Prostate gland (tissue), 2 donors: ENCODE results near the gene WBP2NL. TPM values are rescaled to one million over a fixed set of nuclear protein-coding genes. Genes with fewer than 3 reads are reported as not detected.
A peak's percentile ranks its signal among the peaks of the same experiment; 100 is the strongest.

Source experiments
- DNase-seq: peaks from one replicate; pipeline ENCODE4 v3.0.0-alpha.2; 2019; ENCODE audit warnings: low spot score
- H3K27ac ChIP-seq, 2 donors: fragments of 200-600 bp; sonication (generic); 2 replicates each; pipeline ENCODE4 v1.5.1; 2017 to 2019
- H3K27me3 ChIP-seq: fragments of 200-600 bp; sonication (generic); replicated peaks from 2 replicates; pipeline ENCODE4 v1.5.1; 2019; ENCODE audit not compliant: insufficient read depth
- H3K36me3 ChIP-seq, 2 donors: fragments of 200-600 bp; sonication (generic); 1 replicate in 1 of 2; 2 replicates in 1 of 2; pipeline versions ENCODE4 v1.5.1 to v1.8.1; 2017 to 2019
- H3K4me1 ChIP-seq: fragments of 200-600 bp; sonication (generic); replicated peaks from 2 replicates; pipeline ENCODE4 v1.5.1; 2019
- H3K4me3 ChIP-seq, 2 donors: fragments of 200-600 bp; sonication (generic); 2 replicates each; pipeline ENCODE4 v1.5.1; 2017 to 2019
- H3K9me3 ChIP-seq: fragments of 200-600 bp; sonication (generic); 2 replicates; pipeline ENCODE4 v1.5.1; 2017
- POLR2A ChIP-seq: fragments of 450-650 bp; IDR thresholded peaks from one replicate; pipeline ENCODE4 v1.6.1; 2016; ENCODE audit warnings: antibody characterized with exemption, mild to moderate bottlenecking
- POLR2AphosphoS5 ChIP-seq: sonication (generic); formaldehyde crosslinking; IDR thresholded peaks from one replicate; pipeline ENCODE4 v1.6.1; 2017; ENCODE audit warnings: antibody characterized with exemption
- WGBS: methylation state at CpG from one replicate; pipeline ENCODE4 v1.1.5; 2018; 5-methylcytosine and 5-hydroxymethylcytosine counted together
- intact Hi-C: fragments of 100-400 bp; cut with DNase I; formaldehyde crosslinking; loops from one replicate; pipeline ENCODE4 v1.14.2; 2022
- total RNA-seq, 2 donors: library from RNA; depleted of rRNA; stranded (reverse); fragments of >200 nt; gene quantifications; one replicate each; pipeline ENCODE4 v1.1.0, GENCODE V29; 2016
- TF ChIP-seq, protein P1 (sequence below), 4 experiments: fragments of 200-600 bp in 2 of 4; fragments of 450-650 bp in 2 of 4; sonication (generic) in 2 of 4; IDR thresholded peaks; 1 replicate in 3 of 4; 2 replicates in 1 of 4; pipeline ENCODE4 v1.5.1; 2016 to 2019; ENCODE audit warnings: antibody characterized with exemption in 4 of 4, mild to moderate bottlenecking in 2 of 4, moderate library complexity in 2 of 4

Gene WBP2NL
- total RNA-seq, 2 donors from 2014 or later: 1.6 to 12.7 TPM

DNA sequence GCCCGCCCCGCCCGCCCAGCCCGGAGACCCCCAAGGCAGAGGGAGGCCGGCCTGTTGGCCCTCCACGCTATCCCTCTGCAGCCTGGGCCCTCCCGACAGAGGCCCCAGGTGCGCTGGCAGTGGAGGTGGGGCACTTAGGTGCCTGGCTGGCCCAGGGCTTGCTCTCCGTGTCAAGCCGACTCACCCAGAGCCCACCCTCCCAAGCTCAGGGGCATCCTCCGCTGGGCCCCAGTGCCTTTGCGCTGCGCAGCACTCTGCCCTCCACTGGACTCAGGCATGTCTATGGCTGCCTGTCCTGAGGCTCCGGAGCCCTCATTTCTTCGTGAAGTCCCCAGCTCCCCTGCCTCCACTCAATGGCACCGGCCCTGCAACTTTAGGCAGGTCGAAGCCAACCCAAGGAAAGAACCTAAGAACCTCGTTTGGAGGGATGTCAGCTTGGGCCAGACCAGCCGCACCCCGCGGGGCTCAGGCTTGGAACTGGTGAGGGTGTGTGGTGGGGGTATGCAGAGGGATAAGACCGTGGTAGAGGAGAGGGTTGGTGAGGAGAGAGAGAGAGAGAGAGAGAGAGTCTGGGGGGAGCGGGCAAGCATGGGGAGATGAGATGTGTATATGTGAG, 40.5 kb upstream of the WBP2NL start:
- intact Hi-C loops: no loop called here
- Histone ChIP-seq H3K4me1 (no peaks in the 10 kb centered on the region), H3K9me3 (no peaks in the 10 kb centered on the region), H3K27me3 (no peaks in the 10 kb centered on the region), H3K36me3 (no peaks in the 10 kb centered on the region), H3K4me3 (no peak overlapping the region), H3K27ac (no peak overlapping the region)
- 68% methylated on average over 17 of the region's 23 CpGs for WGBS
- TF ChIP-seq POLR2AphosphoS5: no peak
- no peak for TF ChIP-seq POLR2A
- TF ChIP-seq, protein P1, sequence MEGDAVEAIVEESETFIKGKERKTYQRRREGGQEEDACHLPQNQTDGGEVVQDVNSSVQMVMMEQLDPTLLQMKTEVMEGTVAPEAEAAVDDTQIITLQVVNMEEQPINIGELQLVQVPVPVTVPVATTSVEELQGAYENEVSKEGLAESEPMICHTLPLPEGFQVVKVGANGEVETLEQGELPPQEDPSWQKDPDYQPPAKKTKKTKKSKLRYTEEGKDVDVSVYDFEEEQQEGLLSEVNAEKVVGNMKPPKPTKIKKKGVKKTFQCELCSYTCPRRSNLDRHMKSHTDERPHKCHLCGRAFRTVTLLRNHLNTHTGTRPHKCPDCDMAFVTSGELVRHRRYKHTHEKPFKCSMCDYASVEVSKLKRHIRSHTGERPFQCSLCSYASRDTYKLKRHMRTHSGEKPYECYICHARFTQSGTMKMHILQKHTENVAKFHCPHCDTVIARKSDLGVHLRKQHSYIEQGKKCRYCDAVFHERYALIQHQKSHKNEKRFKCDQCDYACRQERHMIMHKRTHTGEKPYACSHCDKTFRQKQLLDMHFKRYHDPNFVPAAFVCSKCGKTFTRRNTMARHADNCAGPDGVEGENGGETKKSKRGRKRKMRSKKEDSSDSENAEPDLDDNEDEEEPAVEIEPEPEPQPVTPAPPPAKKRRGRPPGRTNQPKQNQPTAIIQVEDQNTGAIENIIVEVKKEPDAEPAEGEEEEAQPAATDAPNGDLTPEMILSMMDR (IDR thresholded peaks at IDR 0.05): peak in 1 of 4 experiments; percentile 6
- no peak for DNase-seq

DNA sequence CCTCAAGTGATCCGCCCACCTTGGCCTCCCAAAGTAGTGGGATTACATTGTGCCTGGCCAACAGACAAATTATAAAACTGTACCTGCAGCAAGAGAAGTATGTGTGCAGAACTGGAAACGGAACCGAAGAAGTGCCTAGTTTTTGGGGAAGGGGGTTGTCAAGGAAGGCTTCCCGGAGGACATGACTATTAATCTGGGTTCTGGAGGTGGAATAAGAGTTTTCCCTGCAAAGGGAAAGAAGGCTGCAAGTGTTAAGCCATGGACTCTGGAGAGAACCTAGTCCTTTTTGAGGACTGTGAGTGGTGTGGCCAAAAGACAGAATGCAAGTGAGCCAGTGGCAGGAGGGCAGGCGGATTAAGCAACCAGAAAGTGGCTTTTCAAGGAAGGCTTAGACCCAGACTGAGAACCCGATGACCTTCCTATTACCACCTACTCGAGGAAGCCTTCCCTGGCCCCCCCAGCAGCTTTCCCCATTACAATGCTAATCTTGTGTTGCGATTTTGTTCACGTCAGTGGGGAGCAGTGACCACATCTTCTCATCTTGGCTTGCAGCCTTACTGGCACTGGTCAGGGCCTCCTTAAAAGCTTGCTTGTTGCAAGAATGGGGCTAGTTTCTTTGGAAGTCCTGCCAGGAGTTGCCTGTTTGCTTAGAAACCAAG, 35.0 kb upstream of the WBP2NL start:
- intact Hi-C loops: loop anchor here (10.0 kb wide), 1 partner anchor 471 kb away; the partner anchor contains the start of gene NFAM1
- H3K4me3 ChIP-seq: no peak overlapping the region
- no peak for TF ChIP-seq POLR2AphosphoS5
- TF ChIP-seq, protein P1 (IDR thresholded peaks at IDR 0.05): no peak
- no peak for TF ChIP-seq POLR2A
- no peak overlapping the region for H3K27ac ChIP-seq
- H3K27me3 ChIP-seq: no peaks in the 10 kb centered on the region
- DNase-seq: no peak
- H3K9me3 ChIP-seq: no peaks in the 10 kb centered on the region
- WGBS: 60% methylated on average over 9 of the region's 9 CpGs
- no peaks in the 10 kb centered on the region for H3K4me1 ChIP-seq
- H3K36me3 ChIP-seq: no peaks in the 10 kb centered on the region

DNA sequence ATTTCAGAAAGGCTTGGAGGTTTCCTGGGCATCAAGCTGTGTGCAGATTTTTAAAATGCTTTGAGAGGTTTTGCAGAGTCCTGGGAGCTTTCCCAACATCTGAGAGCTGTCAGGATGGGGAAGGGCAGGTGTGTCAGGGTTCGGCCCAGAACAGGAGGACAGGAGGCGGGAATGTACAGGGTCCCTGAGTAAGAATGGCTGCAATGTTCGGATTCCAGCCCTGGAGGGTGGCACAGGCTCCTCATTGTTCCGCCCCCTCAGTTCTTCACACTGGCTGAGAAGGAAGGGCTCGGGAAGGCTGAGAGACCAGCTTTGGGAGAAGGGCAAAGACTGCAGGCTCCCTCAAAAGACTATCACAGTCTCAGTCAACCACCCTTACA, 34.5 kb upstream of the WBP2NL start:
- TF ChIP-seq POLR2A (no peak), POLR2AphosphoS5 (no peak)
- TF ChIP-seq, protein P1 (IDR thresholded peaks at IDR 0.05): no peak
- DNase-seq: no peak
- Histone ChIP-seq H3K27ac (no peak overlapping the region), H3K9me3 (no peaks in the 10 kb centered on the region), H3K4me1 (no peaks in the 10 kb centered on the region), H3K36me3 (no peaks in the 10 kb centered on the region), H3K4me3 (no peak overlapping the region), H3K27me3 (no peaks in the 10 kb centered on the region)
- WGBS: 45% methylated on average over 5 of the region's 5 CpGs
- intact Hi-C loops: loop anchor here (10.0 kb wide), 1 partner anchor 471 kb away; the partner anchor contains the start of gene NFAM1

DNA sequence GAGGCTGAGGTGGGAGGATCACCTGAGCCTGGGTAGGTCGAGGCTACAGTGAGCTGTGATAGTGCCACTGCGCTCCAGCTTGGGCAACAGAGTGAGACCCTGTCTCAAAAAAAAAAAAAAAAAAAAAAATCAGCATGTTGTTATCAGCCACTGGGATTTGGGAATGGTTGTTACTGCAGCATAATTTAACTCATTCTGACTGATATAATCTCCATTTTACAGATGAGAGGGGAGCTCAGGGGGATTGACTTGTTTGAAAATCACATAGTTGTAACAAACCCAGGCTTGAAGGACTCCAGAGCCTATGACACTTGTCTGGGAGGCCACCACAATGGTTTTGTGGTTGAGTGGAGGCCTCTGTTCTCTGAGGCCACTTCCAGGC, 32.4 kb upstream of the WBP2NL start:
- H3K4me3 ChIP-seq: no peak overlapping the region
- H3K27me3 ChIP-seq: no peaks in the 10 kb centered on the region
- H3K27ac ChIP-seq: no peak overlapping the region
- WGBS: 98% methylated on average over 2 of the region's 2 CpGs
- no peak for TF ChIP-seq POLR2A
- TF ChIP-seq POLR2AphosphoS5: no peak
- TF ChIP-seq, protein P1 (IDR thresholded peaks at IDR 0.05): no peak
- no peaks in the 10 kb centered on the region for H3K36me3 ChIP-seq
- no peaks in the 10 kb centered on the region for H3K4me1 ChIP-seq
- intact Hi-C loops: loop anchor here (10.0 kb wide), 1 partner anchor 469 kb away; the partner anchor contains the start of gene NFAM1
- H3K9me3 ChIP-seq: no peaks in the 10 kb centered on the region
- no peak for DNase-seq
